ENCODE data around the gene DLGAP1.

The DLGAP1 gene

DNA sequence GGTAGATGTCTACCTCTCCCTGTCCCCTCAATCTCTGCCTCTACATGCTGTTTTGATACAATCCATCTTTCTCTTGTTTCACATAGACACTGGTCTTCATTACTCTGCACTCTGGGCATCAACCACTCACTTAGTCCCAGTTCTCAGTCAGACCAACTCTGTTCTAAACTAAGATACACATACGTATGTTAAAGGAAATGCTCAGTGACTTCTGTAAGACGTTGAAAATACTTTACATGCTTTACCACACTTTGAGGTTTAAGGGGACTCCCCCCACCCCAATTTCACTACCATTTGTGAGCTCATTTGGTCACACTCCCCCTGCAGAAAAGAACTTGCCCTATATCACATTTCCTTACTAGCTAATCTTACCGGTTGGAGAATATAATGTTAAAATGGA is 507.7 kb downstream of the DLGAP1 start:
- H3K4me3 ChIP-seq (ENCODE audit: low read depth, low read length) = no peak overlapping the region
- TF ChIP-seq, protein P1, sequence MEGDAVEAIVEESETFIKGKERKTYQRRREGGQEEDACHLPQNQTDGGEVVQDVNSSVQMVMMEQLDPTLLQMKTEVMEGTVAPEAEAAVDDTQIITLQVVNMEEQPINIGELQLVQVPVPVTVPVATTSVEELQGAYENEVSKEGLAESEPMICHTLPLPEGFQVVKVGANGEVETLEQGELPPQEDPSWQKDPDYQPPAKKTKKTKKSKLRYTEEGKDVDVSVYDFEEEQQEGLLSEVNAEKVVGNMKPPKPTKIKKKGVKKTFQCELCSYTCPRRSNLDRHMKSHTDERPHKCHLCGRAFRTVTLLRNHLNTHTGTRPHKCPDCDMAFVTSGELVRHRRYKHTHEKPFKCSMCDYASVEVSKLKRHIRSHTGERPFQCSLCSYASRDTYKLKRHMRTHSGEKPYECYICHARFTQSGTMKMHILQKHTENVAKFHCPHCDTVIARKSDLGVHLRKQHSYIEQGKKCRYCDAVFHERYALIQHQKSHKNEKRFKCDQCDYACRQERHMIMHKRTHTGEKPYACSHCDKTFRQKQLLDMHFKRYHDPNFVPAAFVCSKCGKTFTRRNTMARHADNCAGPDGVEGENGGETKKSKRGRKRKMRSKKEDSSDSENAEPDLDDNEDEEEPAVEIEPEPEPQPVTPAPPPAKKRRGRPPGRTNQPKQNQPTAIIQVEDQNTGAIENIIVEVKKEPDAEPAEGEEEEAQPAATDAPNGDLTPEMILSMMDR (IDR thresholded peaks at IDR 0.05; ENCODE audit: borderline replicate concordance, insufficient read depth, low read depth, low read length) = no peak

DNA sequence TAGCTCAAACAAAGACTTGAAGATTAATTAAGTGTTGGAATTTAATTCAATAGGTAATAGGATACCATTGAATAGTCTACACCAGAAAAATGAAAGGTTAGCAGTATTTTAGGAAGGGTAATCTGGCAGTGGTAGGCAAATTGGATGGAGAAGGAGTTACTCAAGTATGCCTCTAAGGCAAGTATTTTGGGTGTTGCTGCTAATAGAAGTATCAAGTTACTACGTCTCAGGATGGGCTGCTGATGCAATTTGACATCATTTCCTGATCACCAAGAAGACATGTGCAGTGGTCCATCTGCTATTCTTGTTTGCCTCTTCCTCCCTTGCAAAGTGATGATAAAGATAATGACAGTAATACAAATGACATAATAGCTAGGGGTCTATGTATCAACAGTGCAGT is 519.8 kb downstream of the DLGAP1 start:
- TF ChIP-seq, protein P1 (IDR thresholded peaks at IDR 0.05; ENCODE audit: borderline replicate concordance, insufficient read depth, low read depth, low read length) = no peak
- no peak overlapping the region for H3K4me3 ChIP-seq (ENCODE audit: low read depth, low read length)

DNA sequence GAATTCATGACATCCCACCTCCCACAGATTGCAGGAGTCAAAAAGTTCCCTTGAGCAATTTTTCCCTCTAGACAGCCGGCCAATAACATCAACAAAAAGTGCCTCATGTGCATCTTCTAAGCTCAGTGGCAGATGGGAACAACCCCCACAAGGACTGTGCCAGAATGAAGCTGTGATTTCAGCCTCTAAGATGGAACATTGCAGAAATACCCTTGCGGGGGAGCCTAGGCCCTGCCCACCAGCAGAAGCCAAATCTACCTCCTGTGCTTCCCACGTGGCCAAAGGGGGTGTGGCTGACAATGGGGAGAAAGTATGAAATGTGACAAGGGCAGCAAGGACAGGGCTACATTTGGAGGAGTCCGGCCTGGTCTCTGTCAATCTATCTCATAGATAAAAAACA is 522.8 kb downstream of the DLGAP1 start:
- TF ChIP-seq, protein P1 (IDR thresholded peaks at IDR 0.05; ENCODE audit: borderline replicate concordance, insufficient read depth, low read depth, low read length) = no peak

DNA sequence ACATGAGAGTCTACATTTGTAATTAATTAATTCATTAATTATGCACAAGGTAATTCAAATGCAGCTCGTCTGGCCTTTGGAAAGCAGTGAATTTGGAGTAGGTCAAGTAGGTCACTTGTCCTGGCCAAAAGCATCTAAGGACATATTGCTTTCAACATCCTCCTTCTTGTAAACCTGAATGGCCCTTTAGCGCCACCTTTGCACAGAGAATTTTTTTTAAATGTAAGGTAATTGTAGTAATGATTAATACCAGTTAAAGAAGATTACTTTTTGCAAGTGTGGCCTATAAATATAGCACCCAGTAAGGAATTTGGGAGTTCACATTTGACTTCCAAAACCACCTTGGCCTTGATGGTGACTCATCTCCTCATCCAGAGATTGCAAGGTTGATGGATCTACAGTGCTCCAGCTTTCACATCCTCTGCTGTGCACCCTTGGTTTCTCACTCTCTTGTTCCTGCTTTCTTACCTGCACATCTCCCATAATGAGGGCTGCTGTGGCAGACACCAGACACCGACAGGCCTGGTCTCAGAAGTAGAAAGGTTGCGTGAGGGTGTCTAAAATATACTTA is 523.5 kb downstream of the DLGAP1 start:
- no peak overlapping the region for H3K4me3 ChIP-seq (ENCODE audit: low read depth, low read length)
- TF ChIP-seq, protein P1 (IDR thresholded peaks at IDR 0.05; ENCODE audit: borderline replicate concordance, insufficient read depth, low read depth, low read length) = no peak

More for the DNA sequence above, 522.8 kb downstream of the DLGAP1 start:
- no peak overlapping the region for H3K4me3 ChIP-seq (ENCODE audit: low read depth, low read length)

DNA sequence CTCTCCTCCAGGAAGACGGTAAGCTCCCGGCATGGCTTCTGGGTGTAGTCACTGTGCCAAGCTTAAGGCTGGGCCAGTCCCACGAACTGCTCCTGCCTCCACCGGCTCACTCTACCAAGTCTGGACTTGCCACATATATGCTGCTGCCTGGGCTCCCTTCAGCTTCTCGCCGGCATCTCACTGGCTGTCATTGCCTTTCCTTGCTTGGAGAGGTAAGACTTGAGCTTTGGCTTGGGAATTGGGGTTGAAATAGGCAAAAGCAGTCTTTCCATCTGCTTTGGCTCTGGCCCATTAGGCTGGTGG is 524.1 kb downstream of the DLGAP1 start:
- no peak overlapping the region for H3K4me3 ChIP-seq (ENCODE audit: low read depth, low read length)
- TF ChIP-seq, protein P1 (IDR thresholded peaks at IDR 0.05; ENCODE audit: borderline replicate concordance, insufficient read depth, low read depth, low read length) = no peak

DNA sequence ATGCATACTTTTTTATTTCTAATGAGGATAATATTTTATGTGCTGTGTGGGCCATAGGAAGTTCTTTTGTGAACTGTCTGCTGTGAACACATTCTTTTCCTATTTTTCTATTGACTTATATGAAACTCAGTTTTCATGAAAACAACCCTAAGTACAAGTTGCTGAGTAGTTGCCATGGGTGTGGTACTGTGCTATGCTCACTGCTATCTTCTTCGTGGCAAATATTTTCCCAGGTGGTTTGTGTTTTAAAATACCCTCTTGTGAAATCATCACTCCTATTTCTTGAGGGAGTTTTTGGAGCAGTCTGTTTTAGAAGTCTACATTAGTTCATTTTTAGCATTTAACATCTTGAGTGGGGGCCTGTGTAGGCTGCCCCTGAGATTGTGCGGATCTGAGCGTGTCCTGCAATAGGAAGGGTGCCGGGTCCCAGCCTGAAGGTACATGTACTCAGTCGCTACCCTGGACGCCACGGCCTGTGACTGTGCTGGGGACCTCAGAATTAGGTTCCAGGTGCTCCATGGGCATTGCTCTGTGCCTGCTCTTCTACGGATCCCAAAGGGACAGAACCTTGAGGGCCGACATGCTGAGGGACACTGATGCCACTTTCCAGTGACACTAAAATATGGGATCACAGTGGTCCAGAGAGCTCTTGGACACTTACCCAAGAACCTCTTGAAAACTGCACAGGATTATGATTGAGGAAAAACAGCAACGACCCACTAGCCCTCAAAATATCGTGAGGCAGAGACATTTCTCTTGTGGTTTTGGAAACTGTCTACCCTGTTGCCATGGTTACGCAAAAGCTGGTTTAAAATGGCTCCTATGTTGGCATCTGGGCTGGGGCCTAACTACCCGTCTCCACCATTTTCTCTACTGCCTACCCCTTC is 524.7 kb downstream of the DLGAP1 start:
- no peak overlapping the region for H3K4me3 ChIP-seq (ENCODE audit: low read depth, low read length)
- TF ChIP-seq, protein P1 (IDR thresholded peaks at IDR 0.05; ENCODE audit: borderline replicate concordance, insufficient read depth, low read depth, low read length) = no peak

DNA sequence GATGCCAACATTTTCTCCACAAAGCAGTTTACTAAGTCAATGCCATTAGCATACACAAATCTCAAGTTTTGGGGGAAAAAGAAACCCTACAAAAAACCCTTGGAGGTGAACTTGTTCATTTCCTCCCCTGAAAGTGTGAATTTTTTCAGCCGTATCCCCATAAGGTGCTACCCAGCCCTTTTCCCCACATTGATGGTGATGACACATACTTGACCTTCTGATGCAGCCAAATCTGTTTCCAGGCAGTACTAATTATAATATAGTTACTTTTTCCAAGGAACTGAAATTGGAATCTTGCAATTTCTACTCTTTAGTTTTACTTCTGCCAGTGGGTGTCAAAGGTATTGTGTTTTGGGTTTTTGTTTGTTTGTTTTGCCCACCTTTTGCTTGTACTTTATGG is 530.7 kb downstream of the DLGAP1 start:
- no peak overlapping the region for H3K4me3 ChIP-seq (ENCODE audit: low read depth, low read length)
- TF ChIP-seq, protein P1 (IDR thresholded peaks at IDR 0.05; ENCODE audit: borderline replicate concordance, insufficient read depth, low read depth, low read length) = no peak

Data from GM12875 (cell line).